ENCODE data around the gene PLCG1. TPM values are rescaled to one million over a fixed set of nuclear protein-coding genes. Genes with fewer than 3 reads are reported as not detected.

Gene PLCG1
- total and polyA plus RNA-seq, 2 of the 8 experiments (the other 6 are each of a cell fraction or from before 2014, with no cell fraction given), result 103 to 154 TPM

- Histone ChIP-seq H3K14ac (ENCODE audit: insufficient read length) (no peak overlapping the region), H3K4me1 (replicated peaks in 1 of 4; ENCODE audit: control insufficient read depth in 3 of 4, insufficient read depth in 4 of 4, low read length in 3 of 4) (no peaks in the 10 kb centered on the region), H3K36me3 (ENCODE audit: control insufficient read depth in 2 of 4, insufficient read depth in 4 of 4, low read length in 3 of 4) (no peaks in the 10 kb centered on the region), H3K79me2 (ENCODE audit: control insufficient read depth in 1 of 2, insufficient read depth in 2 of 2, low read length in 2 of 2) (no peaks in the 10 kb centered on the region), H2BK5ac (ENCODE audit: low read depth, low read length) (no peak overlapping the region), H4K20me1 (replicated peaks in 1 of 2; ENCODE audit: control insufficient read depth in 1 of 2, insufficient read depth in 2 of 2, low read length in 2 of 2) (no peaks in the 10 kb centered on the region), H3K23ac (ENCODE audit: insufficient read length) (no peak overlapping the region), H3K4me2 (ENCODE audit: insufficient read depth in 1 of 2, low read depth in 2 of 2, low read length in 2 of 2) (no peak overlapping the region), H4K91ac (replicated peaks; ENCODE audit: insufficient read length, low read length) (no peak overlapping the region), H2AFZ (ENCODE audit: low read length) (no peak overlapping the region), H2AK5ac (ENCODE audit: low read depth, low read length) (no peak overlapping the region), H3K56ac (replicated peaks; ENCODE audit: insufficient read length, low read depth, low read length) (no peak overlapping the region), H2BK120ac (replicated peaks; ENCODE audit: low read depth, low read length) (no peak overlapping the region), H2BK15ac (ENCODE audit: low read length) (no peak overlapping the region), H2BK20ac (ENCODE audit: low read length) (no peak overlapping the region), H3K9ac (replicated peaks in 1 of 4; ENCODE audit: extremely low read depth in 1 of 4, low read depth in 3 of 4, low read length in 3 of 4) (no peak overlapping the region), H3K4me3 (ENCODE audit: extremely low read depth in 1 of 4, insufficient read depth in 2 of 4, low read depth in 3 of 4, low read length in 4 of 4) (no peak overlapping the region), H3K79me1 (ENCODE audit: low read depth, low read length) (no peaks in the 10 kb centered on the region), H2BK12ac (ENCODE audit: low read depth, low read length) (no peak overlapping the region), H4K5ac (ENCODE audit: insufficient read length, low read depth, low read length) (no peak overlapping the region), H3K23me2 (ENCODE audit: low read depth, low read length) (no peaks in the 10 kb centered on the region), H3K9me3 (ENCODE audit: insufficient read depth in 2 of 2, low read depth in 1 of 2, low read length in 1 of 2) (no peaks in the 10 kb centered on the region), H3K4ac (replicated peaks; ENCODE audit: insufficient read length, low read depth, low read length) (no peak overlapping the region), H3K27ac (ENCODE audit: low read depth, low read length) (no peak overlapping the region), H4K8ac (ENCODE audit: extremely low read depth, insufficient read depth, low read length) (no peak overlapping the region), H3K18ac (ENCODE audit: extremely low read depth, low read length) (no peak overlapping the region), H3K27me3 (replicated peaks in 1 of 4; ENCODE audit: control insufficient read depth in 3 of 4, extremely low read depth in 1 of 4, insufficient read depth in 3 of 4, low read length in 3 of 4) (no peaks in the 10 kb centered on the region)
- TF ChIP-seq MAX (IDR thresholded peaks at IDR 0.05) (no peak), TEAD4 (IDR thresholded peaks at IDR 0.05; ENCODE audit: low read depth, low read length) (no peak), SIX5 (IDR thresholded peaks at IDR 0.05; ENCODE audit: low read depth, low read length) (no peak), ZNF274 (IDR thresholded peaks at IDR 0.05; ENCODE audit: borderline replicate concordance, extremely low read depth, low read length) (no peak), POLR2A (IDR thresholded peaks at IDR 0.05; ENCODE audit: control extremely low read depth in 1 of 2, low read depth in 2 of 2, low read length in 2 of 2) (no peak), CEBPB (IDR thresholded peaks at IDR 0.05; ENCODE audit: low read depth, low read length) (no peak), CHD2 (IDR thresholded peaks at IDR 0.05; ENCODE audit: low read length) (no peak), GABPA (IDR thresholded peaks at IDR 0.05; ENCODE audit: borderline replicate concordance, insufficient read depth, low read length) (no peak), JUN (IDR thresholded peaks at IDR 0.05; ENCODE audit: low read depth, low read length) (no peak), POU5F1 (IDR thresholded peaks at IDR 0.05; ENCODE audit: low read depth, low read length) (no peak), POLR2AphosphoS5 (IDR thresholded peaks at IDR 0.05; ENCODE audit: low read depth, low read length) (no peak), GTF2F1 (IDR thresholded peaks at IDR 0.05; ENCODE audit: borderline replicate concordance, low read depth, low read length) (no peak), EGR1 (IDR thresholded peaks at IDR 0.05; ENCODE audit: borderline replicate concordance, low read depth, low read length) (no peak)
- DNase-seq (ENCODE audit: low read depth in 1 of 2, low spot score in 2 of 2) (no peak), FAIRE-seq (no peak)
- ChIA-PET CTCF (ENCODE audit: partially characterized antibody) (interaction anchor here (0.7 to 2.8 kb wide), 4 partner anchors 10 to 117 kb away, joined by 3 to 15 read pairs (median 6); partner anchors contain the start of gene LPIN3), POLR2A (ENCODE audit: partially characterized antibody) (interaction anchor here (0.9 kb wide), 1 partner anchor 38 kb away, joined by 3 read pairs; no protein-coding TSS in a partner anchor)
Observed at GRCh38 chr20:41223112-41223511, 85.8 kb downstream of the PLCG1 start.
